ENCODE results near the gene COX5A.

DNA sequence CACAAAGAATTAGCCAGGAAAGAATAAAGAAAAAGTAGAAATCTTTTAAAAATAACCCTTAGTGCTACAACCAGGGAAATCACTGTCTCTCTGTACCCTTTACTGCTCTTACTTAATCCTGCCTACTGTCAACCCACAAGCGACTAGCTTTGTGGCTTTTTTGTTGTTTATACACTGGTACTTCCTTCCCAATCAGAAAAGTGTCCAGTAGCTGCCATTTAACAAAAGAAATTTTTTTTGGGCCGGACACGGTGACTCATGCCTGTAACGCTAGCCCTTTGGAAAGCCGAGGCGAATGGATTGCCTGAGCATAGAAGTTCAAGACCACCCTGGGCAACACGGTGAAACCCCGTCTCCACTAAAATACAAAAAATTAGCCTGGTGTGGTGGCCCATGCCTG is 17.4 kb downstream of the COX5A start:
- TF ChIP-seq, protein P1, sequence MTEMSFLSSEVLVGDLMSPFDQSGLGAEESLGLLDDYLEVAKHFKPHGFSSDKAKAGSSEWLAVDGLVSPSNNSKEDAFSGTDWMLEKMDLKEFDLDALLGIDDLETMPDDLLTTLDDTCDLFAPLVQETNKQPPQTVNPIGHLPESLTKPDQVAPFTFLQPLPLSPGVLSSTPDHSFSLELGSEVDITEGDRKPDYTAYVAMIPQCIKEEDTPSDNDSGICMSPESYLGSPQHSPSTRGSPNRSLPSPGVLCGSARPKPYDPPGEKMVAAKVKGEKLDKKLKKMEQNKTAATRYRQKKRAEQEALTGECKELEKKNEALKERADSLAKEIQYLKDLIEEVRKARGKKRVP (CRISPR knock-in tag; IDR thresholded peaks at IDR 0.05): no peak
- TF ChIP-seq, protein P2, sequence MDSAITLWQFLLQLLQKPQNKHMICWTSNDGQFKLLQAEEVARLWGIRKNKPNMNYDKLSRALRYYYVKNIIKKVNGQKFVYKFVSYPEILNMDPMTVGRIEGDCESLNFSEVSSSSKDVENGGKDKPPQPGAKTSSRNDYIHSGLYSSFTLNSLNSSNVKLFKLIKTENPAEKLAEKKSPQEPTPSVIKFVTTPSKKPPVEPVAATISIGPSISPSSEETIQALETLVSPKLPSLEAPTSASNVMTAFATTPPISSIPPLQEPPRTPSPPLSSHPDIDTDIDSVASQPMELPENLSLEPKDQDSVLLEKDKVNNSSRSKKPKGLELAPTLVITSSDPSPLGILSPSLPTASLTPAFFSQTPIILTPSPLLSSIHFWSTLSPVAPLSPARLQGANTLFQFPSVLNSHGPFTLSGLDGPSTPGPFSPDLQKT (CRISPR knock-in tag; IDR thresholded peaks at IDR 0.05; ENCODE audit: borderline replicate concordance): no peak
- TF ChIP-seq YY1 (IDR thresholded peaks at IDR 0.05; ENCODE audit: insufficient read depth, insufficient replicate concordance, low read depth, low read length): no peak
- TF ChIP-seq, protein P3, sequence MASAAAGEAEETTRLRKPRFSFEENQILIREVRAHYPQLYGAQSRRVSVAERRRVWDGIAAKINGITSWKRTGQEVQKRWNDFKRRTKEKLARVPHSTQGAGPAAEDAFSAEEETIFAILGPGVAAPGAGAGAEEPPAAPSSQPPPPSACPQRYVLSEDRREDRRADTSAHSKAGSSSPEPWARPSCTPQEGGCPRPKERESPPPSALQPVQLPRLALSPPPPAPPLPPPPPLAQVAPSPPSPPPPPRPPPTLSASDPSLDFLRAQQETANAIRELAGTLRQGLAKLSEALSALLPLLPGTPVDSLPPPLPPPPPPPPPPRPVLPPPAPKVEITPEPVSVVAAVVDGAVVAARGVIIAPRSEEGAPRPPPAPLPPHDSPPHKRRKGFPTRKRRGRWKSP (CRISPR knock-in tag; IDR thresholded peaks at IDR 0.05): no peak
- TF ChIP-seq TAF1 (CRISPR knock-in tag; IDR thresholded peaks at IDR 0.05): no peak
- no peak for TF ChIP-seq SCMH1 (CRISPR knock-in tag; IDR thresholded peaks at IDR 0.05; ENCODE audit: borderline replicate concordance)
- no peak for TF ChIP-seq HMG20B (CRISPR knock-in tag; conservative IDR thresholded peaks at IDR 0.05)
- no peak for TF ChIP-seq POLR2A (IDR thresholded peaks at IDR 0.05; ENCODE audit: insufficient read depth in 1 of 2, low read depth in 2 of 2, low read length in 2 of 2)
- TF ChIP-seq, protein P4, sequence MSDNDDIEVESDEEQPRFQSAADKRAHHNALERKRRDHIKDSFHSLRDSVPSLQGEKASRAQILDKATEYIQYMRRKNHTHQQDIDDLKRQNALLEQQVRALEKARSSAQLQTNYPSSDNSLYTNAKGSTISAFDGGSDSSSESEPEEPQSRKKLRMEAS (IDR thresholded peaks at IDR 0.05): no peak
- no peak for TF ChIP-seq MEIS2 (CRISPR knock-in tag; IDR thresholded peaks at IDR 0.05)
- TF ChIP-seq, protein P5, sequence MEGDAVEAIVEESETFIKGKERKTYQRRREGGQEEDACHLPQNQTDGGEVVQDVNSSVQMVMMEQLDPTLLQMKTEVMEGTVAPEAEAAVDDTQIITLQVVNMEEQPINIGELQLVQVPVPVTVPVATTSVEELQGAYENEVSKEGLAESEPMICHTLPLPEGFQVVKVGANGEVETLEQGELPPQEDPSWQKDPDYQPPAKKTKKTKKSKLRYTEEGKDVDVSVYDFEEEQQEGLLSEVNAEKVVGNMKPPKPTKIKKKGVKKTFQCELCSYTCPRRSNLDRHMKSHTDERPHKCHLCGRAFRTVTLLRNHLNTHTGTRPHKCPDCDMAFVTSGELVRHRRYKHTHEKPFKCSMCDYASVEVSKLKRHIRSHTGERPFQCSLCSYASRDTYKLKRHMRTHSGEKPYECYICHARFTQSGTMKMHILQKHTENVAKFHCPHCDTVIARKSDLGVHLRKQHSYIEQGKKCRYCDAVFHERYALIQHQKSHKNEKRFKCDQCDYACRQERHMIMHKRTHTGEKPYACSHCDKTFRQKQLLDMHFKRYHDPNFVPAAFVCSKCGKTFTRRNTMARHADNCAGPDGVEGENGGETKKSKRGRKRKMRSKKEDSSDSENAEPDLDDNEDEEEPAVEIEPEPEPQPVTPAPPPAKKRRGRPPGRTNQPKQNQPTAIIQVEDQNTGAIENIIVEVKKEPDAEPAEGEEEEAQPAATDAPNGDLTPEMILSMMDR (CRISPR knock-in tag; IDR thresholded peaks at IDR 0.05): no peak
- no peak for TF ChIP-seq POLR2AphosphoS5 (IDR thresholded peaks at IDR 0.05; ENCODE audit: low read depth, low read length)

Measured in HepG2 (cell line).